Fibroblast of skin of left biceps (primary cell): ENCODE measurements around the gene ALK.

ENCODE experiments used
- DNase-seq, 2 experiments: peaks; one replicate each; pipeline ENCODE4 v3.0.0-alpha.2; 2013; ENCODE audit warnings: low read depth in 2 of 2

Gene ALK

GRCh38 chr2:29611850-29612249 is 309.5 kb downstream of the ALK start:
- no peak for DNase-seq

GRCh38 chr2:29611261-29611660 is 310.1 kb downstream of the ALK start:
- no peak for DNase-seq

- DNase-seq: no peak
Measured at GRCh38 chr2:29610569-29610968, 310.8 kb downstream of the ALK start.

GRCh38 chr2:29607038-29607420 is 314.4 kb downstream of the ALK start:
- DNase-seq: no peak

- DNase-seq: peak; percentile 78 to 79
Measured at GRCh38 chr2:29606104-29607037, 315.0 kb downstream of the ALK start.

GRCh38 chr2:29603341-29603740 is 318.0 kb downstream of the ALK start:
- DNase-seq: no peak

- DNase-seq: no peak
Measured at GRCh38 chr2:29601872-29602271, 319.5 kb downstream of the ALK start.

- DNase-seq: no peak
Measured at GRCh38 chr2:29601321-29601720, 320.1 kb downstream of the ALK start.

- DNase-seq: no peak
Measured at GRCh38 chr2:29599946-29600345, 321.4 kb downstream of the ALK start.

GRCh38 chr2:29598978-29599377 is 322.4 kb downstream of the ALK start:
- DNase-seq: no peak

GRCh38 chr2:29597035-29597434 is 324.4 kb downstream of the ALK start:
- no peak for DNase-seq

- no peak for DNase-seq
Measured at GRCh38 chr2:29596584-29596983, 324.8 kb downstream of the ALK start.

- DNase-seq: no peak
Measured at GRCh38 chr2:29591600-29591999, 329.8 kb downstream of the ALK start.

GRCh38 chr2:29590211-29590610 is 331.2 kb downstream of the ALK start:
- no peak for DNase-seq

GRCh38 chr2:29589440-29590103 is 331.8 kb downstream of the ALK start:
- DNase-seq: no peak

GRCh38 chr2:29587402-29588190 is 333.8 kb downstream of the ALK start:
- DNase-seq: no peak

- no peak for DNase-seq
Measured at GRCh38 chr2:29586919-29587318, 334.5 kb downstream of the ALK start.

GRCh38 chr2:29583548-29584156 is 337.7 kb downstream of the ALK start:
- DNase-seq: no peak

- DNase-seq: no peak
Measured at GRCh38 chr2:29583104-29583503, 338.3 kb downstream of the ALK start.

- DNase-seq: no peak
Measured at GRCh38 chr2:29582062-29582461, 339.3 kb downstream of the ALK start.

GRCh38 chr2:29580223-29580622 is 341.2 kb downstream of the ALK start:
- DNase-seq: peak; percentile 51
